Activated T-cell treated with anti-CD3 and anti-CD28 coated beads, Interleukin-2, amount 50 U/mL, for 24 hours (primary cell): Measurements from ENCODE around the gene POU4F3.

Experiments
- DNase-seq: peaks from one replicate; pipeline ENCODE4 v3.0.0-alpha.2; 2020
- H3K27ac Mint-ChIP-seq: 2 replicates; pipeline ENCODE4 v1.8.0; 2020; ENCODE audit warnings: mild to moderate bottlenecking, mixed read lengths
- H3K27me3 Mint-ChIP-seq: 2 replicates; pipeline ENCODE4 v1.8.0; 2020; ENCODE audit warnings: mixed read lengths
- H3K36me3 Mint-ChIP-seq: 2 replicates; pipeline ENCODE4 v1.8.0; 2020; ENCODE audit warnings: low read depth, mixed read lengths
- H3K4me1 Mint-ChIP-seq: 2 replicates; pipeline ENCODE4 v1.8.0; 2020; ENCODE audit warnings: low read depth, mixed read lengths
- H3K4me3 Mint-ChIP-seq: 2 replicates; pipeline ENCODE4 v1.8.0; 2020; ENCODE audit warnings: mild to moderate bottlenecking, moderate library complexity, mixed read lengths
- H3K9me3 Mint-ChIP-seq: 2 replicates; pipeline ENCODE4 v1.8.0; 2020; ENCODE audit warnings: mixed read lengths

POU4F3 gene

GRCh38 chr5:146345240-146345577, 6.6 kb downstream of the POU4F3 start:
- H3K4me1 Mint-ChIP-seq, result peaks cover 18% of the 10 kb centered on the region
- H3K27me3 Mint-ChIP-seq, result peaks cover 88% of the 10 kb centered on the region
- DNase-seq, result no peak
- peaks cover 3% of the 10 kb centered on the region for H3K9me3 Mint-ChIP-seq
- H3K36me3 Mint-ChIP-seq, result no peaks in the 10 kb centered on the region
- peak overlapping the region; percentile 44 for H3K4me3 Mint-ChIP-seq
- H3K27ac Mint-ChIP-seq, result no peak overlapping the region

DNA sequence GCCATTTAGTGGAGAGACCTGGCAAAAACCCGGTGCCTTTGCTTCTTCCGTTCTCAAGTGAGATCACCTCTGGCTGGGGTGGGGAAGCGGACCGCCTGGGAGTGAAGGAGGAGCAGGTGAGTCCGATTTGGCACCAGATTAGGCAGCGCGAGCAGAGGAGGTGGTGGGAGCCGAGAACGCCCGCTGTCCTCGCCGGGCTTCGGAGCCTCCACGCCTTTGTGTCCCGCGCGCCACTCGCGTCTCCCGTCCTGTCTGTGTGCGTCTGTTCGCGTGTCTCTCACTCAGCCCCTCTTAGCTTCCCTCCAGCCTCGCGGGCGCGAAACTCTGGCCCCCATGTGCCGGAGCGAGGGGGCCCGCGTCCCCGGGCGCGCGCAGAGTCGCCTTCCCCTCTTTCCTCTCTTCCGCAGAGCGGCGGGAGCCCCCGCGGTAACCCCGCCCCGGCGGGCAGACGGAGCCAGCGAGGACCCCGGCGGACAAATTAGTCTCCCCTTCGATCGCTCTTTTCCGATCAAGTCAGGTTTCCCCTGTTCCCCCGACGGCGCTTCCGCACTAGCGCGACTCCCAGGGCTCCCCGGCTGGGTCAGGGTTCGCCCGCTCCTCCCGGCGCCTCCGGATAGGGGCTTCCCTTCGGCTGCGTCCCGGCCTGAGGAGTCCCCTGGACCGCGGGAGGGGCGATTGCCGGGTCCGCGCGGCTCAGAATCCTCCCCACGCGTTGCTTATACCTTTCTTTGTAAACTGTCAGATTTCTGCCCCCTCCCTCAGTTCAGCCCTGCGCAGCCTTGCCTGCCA, 7.1 kb downstream of the POU4F3 start:
- Mint-ChIP-seq H3K4me3 (peak overlapping the region; percentile 44), H3K36me3 (no peaks in the 10 kb centered on the region), H3K27ac (no peak overlapping the region), H3K9me3 (no peaks in the 10 kb centered on the region), H3K4me1 (peaks cover 16% of the 10 kb centered on the region), H3K27me3 (peaks cover 85% of the 10 kb centered on the region)
- no peak for DNase-seq

DNA sequence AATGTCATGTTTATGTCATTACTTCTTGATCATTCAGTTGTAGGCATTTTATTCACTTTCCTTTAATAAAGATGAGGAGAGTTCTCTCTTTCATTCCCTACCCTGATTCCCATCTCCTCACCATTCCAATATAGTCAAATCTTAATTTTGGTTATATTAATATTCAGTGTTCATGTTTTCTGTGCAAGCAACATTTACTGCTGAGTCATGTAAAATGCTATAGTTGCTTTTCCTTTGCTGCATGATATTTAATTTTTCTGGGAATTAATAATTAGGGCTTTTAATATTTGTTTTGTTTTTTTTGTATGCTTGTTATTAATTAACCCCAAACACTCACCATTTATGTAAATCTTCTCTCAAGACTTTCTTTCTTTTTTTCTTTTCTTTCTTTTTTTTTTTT, 18.5 kb downstream of the POU4F3 start:
- Mint-ChIP-seq H3K36me3 (no peaks in the 10 kb centered on the region), H3K9me3 (no peaks in the 10 kb centered on the region), H3K4me3 (no peak overlapping the region), H3K27ac (no peak overlapping the region), H3K27me3 (peaks cover 28% of the 10 kb centered on the region), H3K4me1 (no peaks in the 10 kb centered on the region)
- no peak for DNase-seq

GRCh38 chr5:146359836-146360235, 21.2 kb downstream of the POU4F3 start:
- Mint-ChIP-seq H3K4me3 (no peak overlapping the region), H3K9me3 (no peaks in the 10 kb centered on the region), H3K27me3 (peaks cover 27% of the 10 kb centered on the region), H3K4me1 (no peaks in the 10 kb centered on the region), H3K27ac (no peak overlapping the region), H3K36me3 (no peaks in the 10 kb centered on the region)
- no peak for DNase-seq

- Mint-ChIP-seq H3K4me3 (no peak overlapping the region), H3K9me3 (no peaks in the 10 kb centered on the region), H3K4me1 (no peaks in the 10 kb centered on the region), H3K27ac (no peak overlapping the region), H3K27me3 (peaks cover 43% of the 10 kb centered on the region), H3K36me3 (no peaks in the 10 kb centered on the region)
- no peak for DNase-seq
Measured at GRCh38 chr5:146363161-146363874, 24.7 kb downstream of the POU4F3 start.

- no peaks in the 10 kb centered on the region for H3K36me3 Mint-ChIP-seq
- H3K4me1 Mint-ChIP-seq, result no peaks in the 10 kb centered on the region
- H3K4me3 Mint-ChIP-seq, result no peak overlapping the region
- H3K27me3 Mint-ChIP-seq, result peaks cover 41% of the 10 kb centered on the region
- H3K27ac Mint-ChIP-seq, result no peak overlapping the region
- no peak for DNase-seq
- no peaks in the 10 kb centered on the region for H3K9me3 Mint-ChIP-seq
Measured at GRCh38 chr5:146365618-146366017, 27.0 kb downstream of the POU4F3 start.

DNA sequence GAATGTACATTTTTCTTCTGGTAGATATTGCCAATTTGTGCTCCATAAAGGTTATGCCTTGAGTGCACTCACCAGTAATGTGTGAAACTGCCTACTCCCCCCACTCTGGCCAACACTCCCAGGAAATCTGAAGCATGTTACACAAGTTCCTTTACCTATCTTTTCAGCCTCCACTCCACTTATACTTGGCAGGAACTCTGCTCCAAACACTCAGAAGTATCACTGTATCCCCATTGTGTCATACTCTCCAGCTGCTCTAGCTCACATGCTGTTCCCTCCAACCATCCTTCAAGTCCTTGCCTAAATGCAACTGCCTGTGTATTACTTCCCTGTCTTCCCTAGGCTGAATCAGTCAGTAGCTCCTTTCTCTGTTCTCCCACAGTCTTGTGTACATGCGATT, 28.3 kb downstream of the POU4F3 start:
- DNase-seq, result no peak
- no peaks in the 10 kb centered on the region for H3K36me3 Mint-ChIP-seq
- no peaks in the 10 kb centered on the region for H3K9me3 Mint-ChIP-seq
- peaks cover 36% of the 10 kb centered on the region for H3K27me3 Mint-ChIP-seq
- no peaks in the 10 kb centered on the region for H3K4me1 Mint-ChIP-seq
- H3K4me3 Mint-ChIP-seq, result no peak overlapping the region
- no peak overlapping the region for H3K27ac Mint-ChIP-seq

- Mint-ChIP-seq H3K27me3 (peaks cover 36% of the 10 kb centered on the region), H3K27ac (no peak overlapping the region), H3K4me3 (no peak overlapping the region), H3K4me1 (no peaks in the 10 kb centered on the region), H3K9me3 (no peaks in the 10 kb centered on the region), H3K36me3 (no peaks in the 10 kb centered on the region)
- no peak for DNase-seq
Measured at GRCh38 chr5:146368137-146368536, 29.5 kb downstream of the POU4F3 start.

DNA sequence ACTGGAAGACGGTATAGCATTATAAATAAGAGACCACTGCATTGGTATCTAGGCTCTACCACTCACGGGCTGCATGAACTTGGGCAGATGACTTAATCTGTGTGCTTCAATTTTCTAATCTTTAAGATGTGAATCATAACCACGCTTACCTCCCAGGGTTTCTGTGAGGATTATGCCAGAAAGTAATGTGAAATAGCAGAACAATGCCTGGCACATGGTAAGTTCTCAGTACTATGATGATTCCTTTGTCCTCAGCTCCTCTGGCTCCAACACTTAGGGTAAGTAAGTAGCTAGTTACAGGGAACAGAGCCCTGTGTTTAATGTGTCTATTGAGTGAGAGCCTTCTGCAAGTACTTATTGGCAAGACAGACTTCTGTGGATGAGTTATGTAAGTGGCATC, 31.1 kb downstream of the POU4F3 start:
- Mint-ChIP-seq H3K4me3 (no peak overlapping the region), H3K9me3 (no peaks in the 10 kb centered on the region), H3K4me1 (no peaks in the 10 kb centered on the region), H3K36me3 (no peaks in the 10 kb centered on the region), H3K27me3 (peaks cover 36% of the 10 kb centered on the region), H3K27ac (no peak overlapping the region)
- no peak for DNase-seq

- Mint-ChIP-seq H3K36me3 (no peaks in the 10 kb centered on the region), H3K4me1 (no peaks in the 10 kb centered on the region), H3K9me3 (no peaks in the 10 kb centered on the region), H3K4me3 (no peak overlapping the region), H3K27me3 (peaks cover 26% of the 10 kb centered on the region), H3K27ac (no peak overlapping the region)
- DNase-seq, result no peak
Measured at GRCh38 chr5:146376821-146377220, 38.2 kb downstream of the POU4F3 start.

GRCh38 chr5:146378986-146379385, 40.3 kb downstream of the POU4F3 start:
- Mint-ChIP-seq H3K9me3 (no peaks in the 10 kb centered on the region), H3K4me3 (no peak overlapping the region), H3K27ac (no peak overlapping the region), H3K27me3 (peaks cover 26% of the 10 kb centered on the region), H3K36me3 (no peaks in the 10 kb centered on the region), H3K4me1 (no peaks in the 10 kb centered on the region)
- DNase-seq, result no peak

GRCh38 chr5:146380714-146381113, 42.1 kb downstream of the POU4F3 start:
- Mint-ChIP-seq H3K4me1 (no peaks in the 10 kb centered on the region), H3K27ac (no peak overlapping the region), H3K36me3 (no peaks in the 10 kb centered on the region), H3K9me3 (no peaks in the 10 kb centered on the region), H3K4me3 (no peak overlapping the region), H3K27me3 (peaks cover 30% of the 10 kb centered on the region)
- DNase-seq, result no peak

GRCh38 chr5:146388386-146388785, 49.7 kb downstream of the POU4F3 start:
- H3K27ac Mint-ChIP-seq, result no peak overlapping the region
- no peaks in the 10 kb centered on the region for H3K9me3 Mint-ChIP-seq

GRCh38 chr5:146390469-146390868, 51.8 kb downstream of the POU4F3 start:
- Mint-ChIP-seq H3K9me3 (no peaks in the 10 kb centered on the region), H3K27me3 (peaks cover 12% of the 10 kb centered on the region), H3K4me1 (no peaks in the 10 kb centered on the region)

More at GRCh38 chr5:146388386-146388785, 49.7 kb downstream of the POU4F3 start:
- no peaks in the 10 kb centered on the region for H3K4me1 Mint-ChIP-seq
- no peaks in the 10 kb centered on the region for H3K36me3 Mint-ChIP-seq
- peaks cover 4% of the 10 kb centered on the region for H3K27me3 Mint-ChIP-seq
- no peak overlapping the region for H3K4me3 Mint-ChIP-seq
- no peak for DNase-seq

More at GRCh38 chr5:146390469-146390868, 51.8 kb downstream of the POU4F3 start:
- Mint-ChIP-seq H3K27ac (no peak overlapping the region), H3K4me3 (no peak overlapping the region), H3K36me3 (no peaks in the 10 kb centered on the region)
- no peak for DNase-seq
